Memory B cell (primary cell): ENCODE measurements around the gene STXBP6.
"Not testable (repeated sequence)": the region's sequence is repeated elsewhere in the genome, so short reads cannot be mapped to it uniquely, and the experiment has no call there.

Experiments used
- ATAC-seq: fragments of 150-1000 bp; cut with Tn5 transposase; 2 replicates; pipeline ENCODE4 v1.10.0; 2021; ENCODE audit warnings: low read depth, mild to moderate bottlenecking, moderate library complexity
- DNase-seq, 2 donors: peaks; one replicate each; pipeline ENCODE4 v3.0.0; 2022; ENCODE audit warnings: low spot score in 2 of 2
- H3K27ac Mint-ChIP-seq: one replicate; pipeline ENCODE4 v1.8.0; 2022; ENCODE audit warnings: mild to moderate bottlenecking, moderate library complexity, mixed read lengths
- H3K27me3 Mint-ChIP-seq: one replicate; pipeline ENCODE4 v1.8.0; 2022; ENCODE audit warnings: mixed read lengths
- H3K36me3 Mint-ChIP-seq: one replicate; pipeline ENCODE4 v1.8.0; 2022; ENCODE audit warnings: mild to moderate bottlenecking, mixed read lengths
- H3K4me1 Mint-ChIP-seq: one replicate; pipeline ENCODE4 v1.8.0; 2022; ENCODE audit warnings: mixed read lengths
- H3K4me3 Mint-ChIP-seq: one replicate; pipeline ENCODE4 v1.8.0; 2022; ENCODE audit warnings: mild to moderate bottlenecking, moderate library complexity, mixed read lengths
- H3K9me3 Mint-ChIP-seq: one replicate; pipeline ENCODE4 v1.8.0; 2022; ENCODE audit warnings: mixed read lengths

The STXBP6 gene

DNA sequence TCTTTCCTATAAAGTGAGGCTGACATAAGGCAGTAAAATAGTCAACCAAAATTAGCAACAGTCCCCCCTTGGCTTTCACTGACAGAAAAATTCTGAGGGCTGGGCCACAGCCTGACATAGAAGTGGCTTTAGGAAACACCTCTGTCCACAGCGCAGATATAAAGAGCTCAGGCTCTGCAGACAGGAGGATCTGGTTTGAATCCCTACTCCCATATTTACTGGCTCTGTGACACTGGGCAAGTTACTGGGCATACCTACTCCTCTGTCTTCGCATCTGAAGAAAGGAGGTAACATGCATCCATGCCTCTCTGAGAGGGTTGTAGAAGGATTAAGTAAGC is 95.3 kb downstream of the STXBP6 start:
- ATAC-seq (no peak), DNase-seq (no peak)
- no peaks in the 10 kb centered on the region for H3K4me1 Mint-ChIP-seq
- no peaks in the 10 kb centered on the region for H3K36me3 Mint-ChIP-seq
- peaks cover 12% of the 10 kb centered on the region for H3K27me3 Mint-ChIP-seq
- H3K4me3 Mint-ChIP-seq = no peak overlapping the region
- H3K9me3 Mint-ChIP-seq = peaks cover 1% of the 10 kb centered on the region
- H3K27ac Mint-ChIP-seq = no peak overlapping the region

DNA sequence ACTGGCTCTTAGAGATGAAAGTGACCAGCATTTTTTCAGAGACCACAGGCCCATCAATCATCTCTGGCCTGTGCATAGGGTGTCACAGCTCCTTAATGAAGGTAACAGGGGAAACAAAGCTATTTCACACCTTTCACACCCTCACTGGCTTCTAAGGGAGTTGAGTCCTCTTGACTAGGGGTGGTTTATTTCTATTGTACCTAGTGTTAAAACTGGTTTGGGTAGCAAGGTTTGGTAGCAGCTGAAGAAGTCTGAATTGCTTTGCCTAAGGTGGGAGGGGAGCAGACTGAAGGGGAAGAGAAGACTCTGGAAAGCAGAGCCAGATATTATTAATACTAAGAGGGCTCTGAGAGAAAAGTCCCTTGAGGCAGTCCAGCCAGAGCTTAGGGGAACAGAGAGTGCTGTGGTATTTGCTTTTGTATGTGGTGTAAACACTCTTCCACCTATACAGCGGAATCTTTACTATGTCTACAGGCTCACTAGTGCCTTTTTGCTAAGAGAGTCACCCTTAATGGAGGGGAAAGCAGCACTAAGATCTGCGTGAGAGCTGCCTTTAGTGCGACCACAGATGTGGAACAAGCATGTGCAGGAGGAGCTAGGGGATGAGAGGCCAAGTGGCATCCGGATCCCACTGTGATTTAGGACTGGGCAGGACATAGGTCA is 95.8 kb downstream of the STXBP6 start:
- DNase-seq = no peak
- H3K4me1 Mint-ChIP-seq = no peaks in the 10 kb centered on the region
- no peak for ATAC-seq
- H3K36me3 Mint-ChIP-seq = no peaks in the 10 kb centered on the region
- H3K9me3 Mint-ChIP-seq = peaks cover 1% of the 10 kb centered on the region
- H3K27me3 Mint-ChIP-seq = peaks cover 12% of the 10 kb centered on the region
- no peak overlapping the region for H3K27ac Mint-ChIP-seq
- H3K4me3 Mint-ChIP-seq = no peak overlapping the region

DNA sequence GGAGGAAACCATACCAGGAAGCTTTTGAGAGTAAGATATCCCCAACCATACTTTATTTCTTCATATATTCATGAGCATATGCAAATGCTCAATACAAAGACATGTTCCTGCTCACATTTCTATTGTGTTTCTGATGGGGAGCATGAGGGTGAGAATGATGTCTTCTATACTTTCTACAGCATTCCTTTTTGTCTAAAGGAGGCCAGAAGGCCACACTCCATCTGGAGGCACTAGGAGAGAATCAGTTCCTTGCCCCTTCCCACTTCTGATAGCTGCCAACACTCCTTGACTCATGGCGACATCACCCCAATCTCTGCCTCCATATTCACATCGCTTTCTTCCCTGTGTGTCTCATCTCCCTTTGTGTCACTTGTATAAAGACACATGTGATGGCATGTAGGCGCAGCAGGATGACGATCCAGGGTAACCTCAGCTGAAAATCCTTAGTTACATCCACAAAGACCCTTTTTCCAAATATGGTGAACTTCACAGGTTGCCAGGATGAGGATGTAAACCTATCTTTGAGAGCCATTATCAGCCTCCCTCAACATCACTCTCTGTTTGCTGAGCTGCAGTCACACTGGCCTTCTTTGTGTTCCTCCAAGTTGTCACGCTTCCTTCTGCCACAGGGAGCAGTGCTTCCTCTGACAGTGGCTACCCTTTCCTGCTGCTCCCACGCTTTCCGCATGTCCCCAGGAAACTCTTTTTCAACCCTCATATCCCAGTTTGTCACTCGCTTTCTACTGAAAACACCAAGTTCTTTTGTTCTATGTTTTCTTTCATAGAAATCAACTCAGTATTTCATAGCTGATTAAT is 96.9 kb downstream of the STXBP6 start:
- DNase-seq (no peak), ATAC-seq (no peak)
- H3K4me3 Mint-ChIP-seq = no peak overlapping the region
- peaks cover 1% of the 10 kb centered on the region for H3K9me3 Mint-ChIP-seq
- no peaks in the 10 kb centered on the region for H3K36me3 Mint-ChIP-seq
- H3K27ac Mint-ChIP-seq = no peak overlapping the region
- no peaks in the 10 kb centered on the region for H3K4me1 Mint-ChIP-seq
- peaks cover 12% of the 10 kb centered on the region for H3K27me3 Mint-ChIP-seq

DNA sequence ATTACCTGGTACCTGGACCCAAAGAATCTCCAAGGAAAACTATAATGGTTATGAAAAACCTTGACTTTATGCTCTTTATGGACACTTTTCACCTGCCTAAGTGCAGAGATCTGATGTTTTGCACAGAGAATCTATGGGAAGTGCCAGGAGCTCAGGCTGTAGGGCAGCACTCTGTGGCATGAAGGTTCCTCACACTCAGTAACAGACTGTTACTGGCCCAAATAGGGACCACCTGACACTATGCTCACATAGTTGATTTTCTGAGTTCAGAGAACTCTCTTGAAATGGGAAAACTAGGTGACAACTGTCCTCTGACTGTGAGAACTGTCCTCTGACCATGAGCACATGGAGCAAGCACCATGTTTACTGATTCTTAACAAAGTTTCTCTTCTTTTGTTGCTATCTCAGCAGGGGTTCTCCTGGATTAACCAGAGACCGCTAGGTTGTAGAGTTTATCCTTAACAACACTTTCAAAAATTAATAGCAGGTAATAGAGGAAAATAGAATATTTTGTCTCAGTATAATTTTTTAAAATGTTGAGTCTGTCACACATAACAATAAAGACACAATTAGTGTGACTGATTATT is 101.6 kb downstream of the STXBP6 start:
- H3K9me3 Mint-ChIP-seq = peaks cover 1% of the 10 kb centered on the region
- ATAC-seq = no peak
- DNase-seq = no peak
- H3K36me3 Mint-ChIP-seq = no peaks in the 10 kb centered on the region
- no peak overlapping the region for H3K4me3 Mint-ChIP-seq
- H3K27ac Mint-ChIP-seq = no peak overlapping the region
- H3K27me3 Mint-ChIP-seq = peaks cover 9% of the 10 kb centered on the region
- no peaks in the 10 kb centered on the region for H3K4me1 Mint-ChIP-seq

DNA sequence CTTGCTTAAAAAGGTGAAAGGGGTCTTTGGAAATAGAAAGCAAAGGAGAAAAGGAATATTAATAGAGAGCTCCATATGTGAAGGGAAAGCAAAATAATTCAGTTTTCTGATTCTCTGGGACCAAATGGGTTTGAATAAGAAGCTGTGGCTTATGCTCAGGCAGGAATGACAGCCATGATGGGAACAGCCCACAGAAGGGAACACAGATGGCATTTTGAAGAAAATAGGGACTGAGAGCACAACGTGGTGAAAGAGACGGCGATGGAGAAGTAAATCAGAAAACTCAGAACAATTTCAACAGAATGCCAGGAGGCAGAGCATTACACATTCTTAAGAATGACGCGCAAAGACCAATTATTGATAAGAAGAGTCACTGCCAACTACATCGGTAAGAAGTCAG is 102.8 kb downstream of the STXBP6 start:
- no peak overlapping the region for H3K4me3 Mint-ChIP-seq
- DNase-seq (no peak), ATAC-seq (no peak)
- peaks cover 5% of the 10 kb centered on the region for H3K27me3 Mint-ChIP-seq
- H3K4me1 Mint-ChIP-seq = no peaks in the 10 kb centered on the region
- no peaks in the 10 kb centered on the region for H3K36me3 Mint-ChIP-seq
- H3K27ac Mint-ChIP-seq = no peak overlapping the region
- peaks cover 1% of the 10 kb centered on the region for H3K9me3 Mint-ChIP-seq

DNA sequence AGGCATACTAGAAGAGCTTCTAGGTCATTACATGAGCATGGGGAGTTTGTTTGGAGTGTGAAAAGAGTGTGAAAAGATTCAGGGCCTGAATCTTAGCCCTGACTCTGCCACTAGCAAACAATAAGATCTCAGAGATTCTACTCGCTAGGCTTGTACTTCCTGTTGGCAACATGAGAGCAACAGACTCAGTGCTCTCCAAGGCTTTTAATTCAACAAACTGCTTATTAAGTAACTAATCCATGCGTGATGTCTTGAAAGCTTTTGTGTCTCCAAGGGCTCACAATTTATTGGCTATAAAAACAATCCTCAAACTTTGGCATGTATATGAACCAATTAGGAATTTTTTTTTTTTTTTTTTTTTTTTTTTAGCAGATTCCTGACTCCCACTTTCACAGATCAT is 105.1 kb downstream of the STXBP6 start:
- H3K27me3 Mint-ChIP-seq = peaks cover 5% of the 10 kb centered on the region

DNA sequence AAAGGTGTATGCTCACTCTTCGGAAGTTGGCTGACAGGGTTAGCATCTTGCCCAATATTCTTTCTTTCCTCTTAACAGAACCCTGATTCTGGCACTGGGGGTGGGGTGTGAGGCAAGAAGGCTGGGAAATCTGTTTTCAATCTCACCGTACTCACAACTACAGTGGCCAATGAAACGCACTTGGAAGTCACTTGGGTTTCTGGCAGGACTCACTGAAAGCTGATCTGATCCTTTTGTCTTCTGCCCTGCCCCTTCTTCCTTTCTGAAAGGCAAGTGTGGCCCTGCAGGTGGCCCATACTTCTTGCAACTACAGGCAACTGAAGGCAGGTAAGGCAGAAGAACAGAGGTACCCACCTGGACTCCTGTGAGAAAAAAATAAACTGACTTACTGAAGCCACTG is 106.9 kb downstream of the STXBP6 start:
- H3K4me1 Mint-ChIP-seq = no peaks in the 10 kb centered on the region
- no peak overlapping the region for H3K27ac Mint-ChIP-seq
- DNase-seq (no peak), ATAC-seq (no peak)
- no peak overlapping the region for H3K4me3 Mint-ChIP-seq
- peaks cover 5% of the 10 kb centered on the region for H3K27me3 Mint-ChIP-seq
- H3K36me3 Mint-ChIP-seq = no peaks in the 10 kb centered on the region
- H3K9me3 Mint-ChIP-seq = no peaks in the 10 kb centered on the region

More for the DNA sequence above, 105.1 kb downstream of the STXBP6 start:
- Mint-ChIP-seq H3K9me3 (peaks cover under 1% of the 10 kb centered on the region), H3K27ac (no peak overlapping the region), H3K4me1 (no peaks in the 10 kb centered on the region), H3K4me3 (no peak overlapping the region), H3K36me3 (no peaks in the 10 kb centered on the region)
- no peak for DNase-seq
- no peak for ATAC-seq

DNA sequence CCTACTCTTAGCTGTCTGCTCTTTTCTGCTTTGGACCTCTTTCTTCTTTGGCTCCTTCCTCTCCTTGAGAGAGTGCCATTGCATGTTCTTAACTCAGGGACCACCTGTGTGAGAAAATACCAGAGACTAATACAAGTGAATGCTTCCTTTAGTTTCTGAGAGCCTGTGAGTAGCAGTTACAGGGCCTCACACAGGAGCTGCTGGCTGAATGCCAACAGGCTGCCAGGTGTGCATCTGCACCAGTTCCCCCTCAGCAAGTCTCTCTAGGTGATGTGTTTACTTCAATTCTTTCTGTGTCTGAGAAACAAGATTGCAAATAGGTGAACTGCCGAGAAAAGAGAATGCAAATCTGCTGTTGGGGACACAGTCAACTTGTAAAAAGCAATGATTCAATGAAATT is 108.2 kb downstream of the STXBP6 start:
- no peak overlapping the region for H3K27ac Mint-ChIP-seq
- no peaks in the 10 kb centered on the region for H3K36me3 Mint-ChIP-seq
- no peaks in the 10 kb centered on the region for H3K9me3 Mint-ChIP-seq
- H3K27me3 Mint-ChIP-seq = peaks cover 5% of the 10 kb centered on the region
- no peak for ATAC-seq
- no peak for DNase-seq
- no peaks in the 10 kb centered on the region for H3K4me1 Mint-ChIP-seq
- H3K4me3 Mint-ChIP-seq = no peak overlapping the region

DNA sequence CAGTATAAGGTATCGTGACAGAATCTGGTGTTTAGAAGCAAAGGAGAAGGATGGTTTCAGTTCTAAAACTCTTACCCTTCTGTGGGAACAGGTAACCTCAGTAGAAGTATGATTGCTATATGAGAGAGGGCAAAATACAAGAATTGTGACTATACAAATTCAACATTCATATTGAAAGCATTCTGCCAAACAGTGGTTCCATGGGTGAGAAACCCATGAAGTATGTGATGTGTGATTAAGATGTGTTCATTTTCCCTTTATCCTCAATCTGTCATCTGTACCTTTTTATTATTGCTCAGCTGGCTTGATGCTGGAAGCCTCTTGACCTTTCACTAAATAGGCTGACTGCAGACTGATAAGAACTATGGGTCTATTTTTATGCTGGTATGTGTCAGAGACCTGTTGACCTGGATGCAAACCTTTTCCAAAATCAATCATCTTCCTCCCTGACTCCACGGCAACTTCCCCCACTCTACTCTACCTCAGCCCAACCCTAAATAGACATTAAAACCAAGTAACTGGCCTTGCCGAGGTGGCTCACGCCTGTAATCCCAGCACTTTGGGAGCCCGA is 109.6 kb downstream of the STXBP6 start:
- no peaks in the 10 kb centered on the region for H3K36me3 Mint-ChIP-seq
- H3K4me1 Mint-ChIP-seq = no peaks in the 10 kb centered on the region
- ATAC-seq (no peak), DNase-seq (no peak)
- H3K27me3 Mint-ChIP-seq = no peaks in the 10 kb centered on the region
- H3K9me3 Mint-ChIP-seq = peaks cover 1% of the 10 kb centered on the region
- no peak overlapping the region for H3K27ac Mint-ChIP-seq
- H3K4me3 Mint-ChIP-seq = no peak overlapping the region

DNA sequence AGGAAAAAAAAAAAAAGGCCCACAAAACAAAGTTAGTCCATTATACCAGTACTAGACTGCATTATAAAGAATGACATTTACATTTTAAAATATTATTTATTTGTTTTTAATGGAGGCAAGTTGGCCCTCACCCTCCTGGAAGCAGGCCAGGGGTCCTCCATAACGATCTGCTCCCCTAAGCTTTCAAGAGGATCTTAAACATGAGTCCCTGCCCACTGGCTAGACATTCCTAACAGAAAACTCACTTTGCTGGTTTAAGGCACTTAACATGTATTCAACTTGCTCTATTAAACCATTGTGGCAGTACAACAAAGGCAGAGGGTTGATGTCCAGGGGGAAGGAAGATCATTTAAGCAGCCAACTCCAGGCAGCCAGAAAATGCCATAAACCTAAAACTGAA is 111.4 kb downstream of the STXBP6 start:
- no peaks in the 10 kb centered on the region for H3K4me1 Mint-ChIP-seq
- no peak overlapping the region for H3K27ac Mint-ChIP-seq
- H3K27me3 Mint-ChIP-seq = no peaks in the 10 kb centered on the region
- H3K9me3 Mint-ChIP-seq = peaks cover 1% of the 10 kb centered on the region
- no peak for DNase-seq
- H3K36me3 Mint-ChIP-seq = no peaks in the 10 kb centered on the region
- ATAC-seq = no peak
- no peak overlapping the region for H3K4me3 Mint-ChIP-seq

DNA sequence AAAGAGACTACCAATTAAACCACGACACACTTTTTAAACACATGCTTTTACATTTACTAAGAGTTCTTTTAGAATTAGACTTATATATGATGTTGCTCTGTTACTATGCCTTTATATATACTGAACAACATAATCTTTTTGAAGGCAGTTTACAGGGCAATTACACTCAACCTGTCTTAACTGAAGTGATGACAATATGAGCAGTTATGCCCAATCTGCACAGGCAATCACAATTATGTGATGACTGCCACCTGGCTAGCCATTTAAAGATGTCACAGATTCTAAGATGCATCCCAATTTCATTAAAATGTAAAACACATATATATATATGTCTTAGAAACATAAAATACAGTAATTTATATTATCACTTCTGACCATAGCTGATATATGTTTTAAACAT is 112.6 kb downstream of the STXBP6 start:
- no peak for DNase-seq
- no peaks in the 10 kb centered on the region for H3K36me3 Mint-ChIP-seq
- H3K27ac Mint-ChIP-seq = no peak overlapping the region

DNA sequence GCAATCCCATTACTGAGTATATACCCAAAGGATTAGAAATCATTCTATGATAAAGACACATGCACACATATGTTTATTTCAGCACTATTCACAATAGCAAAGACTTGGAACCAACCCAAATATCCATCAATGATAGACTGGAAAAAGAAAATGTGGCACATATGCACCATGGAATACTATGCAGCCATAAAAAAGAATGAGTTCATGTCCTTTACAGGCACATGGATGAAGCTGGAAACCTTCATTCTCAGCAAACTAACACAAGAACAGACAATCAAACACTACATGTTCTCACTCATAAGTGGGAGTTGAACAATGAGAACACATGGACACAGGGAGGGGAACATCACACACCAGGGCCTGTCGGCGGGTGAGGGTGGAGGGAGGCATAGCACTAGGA is 113.2 kb downstream of the STXBP6 start:
- not testable (repeated sequence) for H3K27me3 Mint-ChIP-seq, H3K36me3 Mint-ChIP-seq, DNase-seq, H3K27ac Mint-ChIP-seq, ATAC-seq, H3K4me1 Mint-ChIP-seq, H3K9me3 Mint-ChIP-seq, H3K4me3 Mint-ChIP-seq

More for the DNA sequence above, 112.6 kb downstream of the STXBP6 start:
- H3K4me1 Mint-ChIP-seq = no peaks in the 10 kb centered on the region
- H3K9me3 Mint-ChIP-seq = peaks cover 1% of the 10 kb centered on the region
- ATAC-seq = no peak
- peaks cover 4% of the 10 kb centered on the region for H3K27me3 Mint-ChIP-seq
- H3K4me3 Mint-ChIP-seq = no peak overlapping the region

DNA sequence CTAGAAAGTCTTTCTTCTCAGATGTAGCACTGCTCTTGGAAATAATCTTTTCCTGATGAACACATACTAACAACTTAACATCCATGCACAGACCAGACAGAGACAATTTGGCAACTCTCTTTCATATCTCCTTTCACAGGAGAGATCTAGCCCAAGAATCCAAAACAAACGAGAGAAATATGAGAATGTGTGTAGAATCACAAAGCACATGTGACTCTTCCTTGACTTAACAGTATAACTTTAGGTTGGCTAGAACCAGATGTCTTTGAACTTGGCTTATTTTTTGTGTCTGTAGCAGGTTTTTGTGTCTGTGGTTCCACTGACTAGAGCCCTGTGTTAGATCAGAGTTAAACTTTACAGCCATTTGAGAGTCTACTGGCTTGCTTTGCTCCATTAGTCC is 114.2 kb downstream of the STXBP6 start:
- Mint-ChIP-seq H3K36me3 (no peaks in the 10 kb centered on the region), H3K4me3 (no peak overlapping the region), H3K9me3 (peaks cover 1% of the 10 kb centered on the region), H3K27ac (no peak overlapping the region), H3K27me3 (peaks cover 9% of the 10 kb centered on the region), H3K4me1 (no peaks in the 10 kb centered on the region)
- no peak for ATAC-seq
- no peak for DNase-seq

DNA sequence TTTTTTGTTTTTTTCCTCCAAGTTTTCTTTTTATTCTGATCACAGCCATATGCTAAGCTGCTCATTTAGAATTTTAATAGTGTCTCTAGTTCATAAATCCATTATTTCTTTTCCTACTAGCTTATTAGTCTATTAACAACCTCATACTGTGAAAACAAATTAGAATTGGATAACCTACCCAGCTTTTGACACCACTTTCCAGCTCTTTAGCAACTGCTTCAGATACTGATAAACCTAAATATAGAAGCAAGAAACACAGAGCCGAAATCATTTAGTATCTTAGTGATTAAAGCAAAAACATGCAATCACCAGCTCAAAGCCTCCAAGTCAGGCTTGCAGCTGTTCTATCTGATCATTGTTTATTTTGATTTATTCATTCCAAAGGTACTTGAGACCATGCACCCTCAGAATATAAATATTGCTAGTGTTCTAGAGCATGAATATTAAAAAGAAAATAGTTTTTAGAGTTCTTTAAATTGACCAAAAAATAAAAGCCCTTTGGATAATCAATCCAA is 121.5 kb downstream of the STXBP6 start:
- Mint-ChIP-seq H3K9me3 (no peaks in the 10 kb centered on the region), H3K36me3 (no peaks in the 10 kb centered on the region), H3K27ac (no peak overlapping the region), H3K27me3 (peaks cover 16% of the 10 kb centered on the region), H3K4me1 (no peaks in the 10 kb centered on the region), H3K4me3 (no peak overlapping the region)
- DNase-seq (no peak), ATAC-seq (no peak)
